Right lobe of liver (tissue), 4 donors: ENCODE measurements around the gene WBP2NL.

Experiments used
- CTCF ChIP-seq, 4 donors: fragments of 200-600 bp in 3 of 4; fragments of 450-650 bp in 1 of 4; IDR thresholded peaks; one replicate each; pipeline versions ENCODE4 v1.5.1 to v1.8.0; 2016 to 2022; ENCODE audit warnings: antibody characterized with exemption in 4 of 4, mild to moderate bottlenecking in 2 of 4
- POLR2A ChIP-seq: fragments of 450-650 bp; IDR thresholded peaks from one replicate; pipeline ENCODE4 v1.6.1; 2017; ENCODE audit warnings: antibody characterized with exemption, mild to moderate bottlenecking
- donor health status: DM: no; HTN: no; CAD: no.
- donor health status: DM: no; HTN: no; CAD: no.
- donor health status: DM: no; HTN: yes; CAD: no.

- TF ChIP-seq CTCF (IDR thresholded peaks at IDR 0.05) (no peak), POLR2A (no peak)
Observed at GRCh38 chr22:41969110-41969646, 29.4 kb upstream of the WBP2NL start, which contains the start of gene SEPTIN3.
